HG03066 (cell line): ENCODE measurements around the gene DPF3.

Source experiments
- ATAC-seq: cut with Tn5 transposase; IDR thresholded peaks from one replicate; pipeline ENCODE4 v1.9.1; 2021; ENCODE audit warnings: low read depth; ENCODE audit not compliant: unreplicated experiment

Gene DPF3

DNA sequence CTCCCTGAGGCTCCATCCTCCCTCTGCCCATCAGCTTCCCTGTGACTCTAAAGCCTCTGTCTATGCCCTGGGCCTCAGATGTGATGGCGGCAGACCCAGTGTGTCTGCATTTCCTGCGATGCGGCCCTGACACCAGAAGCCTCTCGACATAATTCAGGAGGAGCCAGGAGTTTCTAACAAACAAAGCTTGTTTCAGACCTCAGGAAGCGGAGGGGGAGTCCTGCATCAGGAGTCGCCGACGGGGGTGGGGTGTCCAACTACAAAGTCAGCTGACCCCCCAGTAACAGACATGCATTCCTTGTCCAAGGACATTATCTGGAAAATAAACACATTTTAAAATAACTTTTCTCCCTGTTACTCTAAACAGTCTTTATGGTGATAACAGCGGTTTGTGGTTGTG is 167.5 kb downstream of the DPF3 start:
- ATAC-seq, result no peak

- ATAC-seq, result no peak
These were observed 169.9 kb downstream of the DPF3 start for GRCh38 chr14:72723858-72724530.

GRCh38 chr14:72722201-72722785 is 171.6 kb downstream of the DPF3 start:
- ATAC-seq, result no peak

DNA sequence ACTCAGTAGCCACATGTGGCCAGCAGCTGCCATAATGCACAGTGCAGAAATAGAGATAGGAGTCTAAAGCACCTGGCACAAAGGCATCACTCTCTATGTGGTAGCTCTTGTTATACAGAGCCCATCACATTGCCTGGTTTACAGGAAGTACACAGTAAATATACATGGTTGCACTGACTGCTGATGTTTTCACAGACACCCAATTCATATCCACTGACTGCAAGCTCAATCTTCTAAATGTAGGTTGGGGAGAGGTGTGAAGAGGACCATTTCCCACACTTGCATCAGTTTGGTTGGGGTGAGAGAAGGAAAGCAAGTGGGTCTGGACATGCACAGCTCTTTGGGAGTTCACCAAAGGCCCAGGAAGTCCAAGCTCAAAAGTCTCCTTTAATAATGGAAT is 172.8 kb downstream of the DPF3 start:
- no peak for ATAC-seq

DNA sequence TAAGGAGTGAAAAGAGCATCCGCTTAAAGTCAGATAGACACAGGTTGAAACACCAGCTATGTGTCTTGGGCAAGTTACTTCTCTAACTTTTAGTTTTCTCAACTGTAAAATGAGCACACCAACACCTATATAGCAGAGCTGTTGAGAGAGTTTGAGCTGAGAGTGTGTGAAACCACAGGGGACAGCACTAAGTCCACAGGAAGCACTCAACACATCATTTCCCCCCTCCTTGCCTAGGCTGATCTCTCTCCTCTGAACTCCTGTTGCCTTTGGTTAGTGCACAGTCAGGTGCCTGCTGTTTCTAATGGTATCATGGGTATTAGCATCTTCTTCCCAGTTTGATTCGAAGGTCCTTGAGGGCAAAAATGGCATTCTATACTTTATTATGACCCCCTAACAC is 176.7 kb downstream of the DPF3 start:
- no peak for ATAC-seq

DNA sequence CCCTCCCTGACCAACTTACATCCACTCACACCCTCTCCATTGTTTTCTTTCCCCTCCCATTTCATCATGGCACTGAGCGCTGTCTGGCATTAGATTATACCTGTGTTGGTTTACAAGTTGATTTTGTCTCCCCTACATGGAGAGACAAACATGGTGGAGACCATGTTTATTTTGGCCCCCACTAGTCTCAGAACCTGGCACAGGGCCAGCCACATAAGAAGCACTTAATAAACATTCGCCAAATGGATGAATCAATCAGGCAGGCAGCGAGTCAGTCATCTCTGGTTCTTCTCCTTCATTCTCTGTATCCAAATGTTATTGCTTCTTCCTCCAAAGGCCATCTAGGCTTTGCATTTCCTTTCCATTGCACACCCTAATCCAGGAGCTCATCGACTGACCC is 177.4 kb downstream of the DPF3 start:
- ATAC-seq, result no peak

- ATAC-seq, result no peak
These were observed 178.1 kb downstream of the DPF3 start for GRCh38 chr14:72715850-72716228.

- no peak for ATAC-seq
These were observed 178.6 kb downstream of the DPF3 start for GRCh38 chr14:72715215-72715849.

- no peak for ATAC-seq
These were observed 179.1 kb downstream of the DPF3 start for GRCh38 chr14:72714871-72715214.

DNA sequence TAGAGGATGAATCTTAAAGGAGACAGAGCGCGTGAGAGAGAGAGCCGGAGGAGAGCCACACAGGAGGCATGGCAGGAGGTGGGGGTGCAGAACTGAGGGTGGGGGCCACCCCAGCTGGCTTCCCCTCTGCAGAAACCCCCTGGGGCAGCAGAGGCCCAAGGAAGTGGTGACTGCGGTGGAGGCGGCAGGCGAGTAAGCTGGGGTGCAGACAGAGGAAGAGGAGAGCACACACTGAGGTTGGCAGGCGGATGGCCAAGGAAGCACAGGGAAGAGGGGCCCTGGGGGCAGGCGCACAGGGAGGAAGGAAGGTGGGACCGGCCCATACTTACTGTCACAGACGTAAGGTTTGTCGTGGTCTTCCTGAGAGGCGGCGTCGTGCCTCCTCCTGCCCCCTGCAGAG is 179.8 kb downstream of the DPF3 start:
- no peak for ATAC-seq

GRCh38 chr14:72711936-72712335 is 182.0 kb downstream of the DPF3 start:
- no peak for ATAC-seq

DNA sequence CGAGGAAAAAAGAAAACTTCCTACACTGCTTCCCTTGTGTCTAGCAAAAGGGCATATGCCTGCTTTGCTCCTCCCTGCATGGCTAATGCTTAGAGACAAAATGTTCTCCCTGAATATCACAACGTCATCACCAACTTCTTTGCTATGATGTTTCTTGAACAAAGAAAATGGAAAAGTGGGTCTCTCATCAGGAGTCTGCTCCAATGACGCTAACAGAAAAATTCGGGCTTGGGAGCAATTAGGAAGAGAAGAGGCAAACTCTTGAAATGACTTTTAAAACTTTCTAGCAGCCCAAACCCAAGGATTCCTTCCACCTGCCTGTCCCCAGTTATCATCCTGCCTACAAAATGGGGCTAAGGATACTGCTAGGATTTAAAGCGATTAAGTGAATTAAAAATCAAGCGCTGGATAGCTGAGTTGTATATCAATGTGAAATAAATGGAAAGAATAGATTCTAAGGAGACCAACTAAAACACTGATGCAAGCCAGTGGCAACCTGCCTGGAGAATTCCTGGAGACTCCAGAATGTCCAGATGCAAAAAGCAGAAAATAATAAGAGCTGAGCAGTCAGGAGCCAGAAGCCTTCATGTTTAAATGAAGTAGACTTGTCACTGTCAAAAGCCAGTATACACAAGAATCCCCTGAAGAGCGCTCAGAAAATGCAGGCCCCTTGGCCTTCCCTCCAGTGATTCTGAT is 183.8 kb downstream of the DPF3 start:
- ATAC-seq, result no peak

DNA sequence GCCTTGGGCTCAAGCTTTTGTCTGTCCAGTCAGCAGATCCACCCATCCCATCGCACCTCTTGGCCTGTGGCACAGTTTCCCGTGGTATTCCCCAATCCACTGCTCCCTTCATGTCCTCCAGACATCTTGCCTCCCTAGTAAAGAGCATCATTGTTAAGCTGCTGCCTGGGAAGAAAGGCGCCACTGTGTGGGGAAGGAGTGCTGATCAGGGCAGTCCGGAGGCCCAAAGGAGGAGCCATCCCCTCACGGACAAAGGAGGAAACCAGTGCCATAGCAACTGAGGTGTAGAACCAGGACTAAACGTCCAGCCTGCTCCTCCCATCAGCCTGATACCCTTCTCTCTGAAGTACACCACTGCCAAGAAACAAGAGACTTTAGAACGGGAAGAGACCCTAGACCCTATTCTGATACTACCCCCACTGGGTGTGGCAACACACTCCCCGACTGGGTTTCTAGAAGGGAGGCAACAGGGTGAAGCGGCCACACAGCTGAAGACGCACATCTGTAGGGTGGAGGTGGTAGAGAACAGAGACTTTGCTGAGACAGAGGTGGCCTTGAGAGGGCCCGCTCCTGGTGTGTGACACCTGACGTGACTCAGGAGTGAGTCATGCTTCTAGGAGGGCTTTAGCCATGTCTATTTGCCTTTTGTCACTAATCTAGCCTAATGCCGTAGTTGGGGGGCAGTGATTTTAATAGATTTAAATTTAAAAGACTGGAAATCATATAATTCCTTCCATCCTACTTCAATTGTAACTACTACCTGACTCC is 185.0 kb downstream of the DPF3 start:
- ATAC-seq, result no peak

DNA sequence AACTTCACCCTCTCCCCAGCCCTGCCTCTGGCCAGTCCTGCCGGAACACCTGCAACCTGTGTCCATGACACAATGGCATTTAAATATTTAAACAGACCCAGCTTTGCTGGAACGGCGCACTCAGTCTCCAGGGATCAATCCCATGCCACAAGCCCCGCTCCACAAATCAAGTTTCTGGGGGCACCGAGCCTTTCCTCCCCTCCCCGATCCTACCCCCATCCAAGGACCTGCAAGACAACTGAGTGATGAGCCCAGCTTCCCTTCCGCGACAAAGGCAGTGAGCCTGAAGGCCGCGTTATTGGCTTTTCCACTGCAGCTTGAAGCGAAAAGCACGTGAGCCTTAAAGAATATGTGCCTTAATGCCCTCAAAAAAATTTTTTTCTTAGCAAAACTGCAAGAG is 185.7 kb downstream of the DPF3 start:
- no peak for ATAC-seq

GRCh38 chr14:72706485-72706884 is 187.4 kb downstream of the DPF3 start:
- no peak for ATAC-seq

GRCh38 chr14:72704502-72704901 is 189.4 kb downstream of the DPF3 start:
- ATAC-seq, result no peak

- no peak for ATAC-seq
These were observed 192.3 kb downstream of the DPF3 start for GRCh38 chr14:72701605-72702004.

DNA sequence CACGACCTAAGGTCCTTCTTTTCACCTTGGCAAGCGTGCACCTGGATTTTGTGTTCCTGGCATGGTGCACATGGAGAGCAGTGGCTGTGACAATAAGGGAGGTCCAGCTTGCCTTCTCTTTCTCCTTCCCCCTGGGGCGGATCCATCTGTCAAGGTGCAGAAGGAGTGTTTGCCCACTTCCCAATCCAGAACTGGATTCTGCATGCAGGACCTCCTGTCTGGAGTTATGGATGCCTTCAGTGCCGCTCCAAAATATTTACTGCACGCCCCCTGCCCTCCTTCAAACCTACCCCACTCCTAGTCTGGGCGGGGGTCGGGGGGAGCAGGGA is 192.7 kb downstream of the DPF3 start:
- no peak for ATAC-seq

- no peak for ATAC-seq
These were observed 193.3 kb downstream of the DPF3 start for GRCh38 chr14:72700338-72701236.

DNA sequence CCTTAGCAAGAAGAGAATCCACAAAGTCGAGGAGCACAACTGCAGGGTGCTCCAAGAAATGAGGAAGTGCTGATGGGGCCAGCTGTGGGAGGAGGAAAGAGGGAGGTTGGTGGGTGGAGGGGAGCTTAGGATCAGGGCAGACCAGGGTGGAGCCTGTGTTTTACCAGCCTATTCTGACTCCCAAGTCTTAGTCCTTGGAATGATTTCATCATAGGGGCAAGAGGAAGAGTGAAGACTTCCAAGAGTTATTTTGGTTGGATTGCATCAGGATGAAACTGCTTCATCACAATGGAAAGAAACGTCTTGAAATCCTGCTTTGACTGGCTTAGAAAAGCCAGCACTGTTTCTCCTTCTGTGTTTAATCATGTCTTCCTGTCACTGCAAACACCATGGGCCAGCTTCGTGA is 194.0 kb downstream of the DPF3 start:
- ATAC-seq, result no peak
